NOMO-1 treated with dmso at 0.1 percent for 144 hours (cell line): ENCODE data around the gene ADAMTS2.

Source experiments
- DNase-seq: peaks from one replicate; lab custom pipeline; 2025; ENCODE audit not compliant: unreplicated experiment; lab: John Stamatoyannopoulos, UW

ADAMTS2 gene

DNA sequence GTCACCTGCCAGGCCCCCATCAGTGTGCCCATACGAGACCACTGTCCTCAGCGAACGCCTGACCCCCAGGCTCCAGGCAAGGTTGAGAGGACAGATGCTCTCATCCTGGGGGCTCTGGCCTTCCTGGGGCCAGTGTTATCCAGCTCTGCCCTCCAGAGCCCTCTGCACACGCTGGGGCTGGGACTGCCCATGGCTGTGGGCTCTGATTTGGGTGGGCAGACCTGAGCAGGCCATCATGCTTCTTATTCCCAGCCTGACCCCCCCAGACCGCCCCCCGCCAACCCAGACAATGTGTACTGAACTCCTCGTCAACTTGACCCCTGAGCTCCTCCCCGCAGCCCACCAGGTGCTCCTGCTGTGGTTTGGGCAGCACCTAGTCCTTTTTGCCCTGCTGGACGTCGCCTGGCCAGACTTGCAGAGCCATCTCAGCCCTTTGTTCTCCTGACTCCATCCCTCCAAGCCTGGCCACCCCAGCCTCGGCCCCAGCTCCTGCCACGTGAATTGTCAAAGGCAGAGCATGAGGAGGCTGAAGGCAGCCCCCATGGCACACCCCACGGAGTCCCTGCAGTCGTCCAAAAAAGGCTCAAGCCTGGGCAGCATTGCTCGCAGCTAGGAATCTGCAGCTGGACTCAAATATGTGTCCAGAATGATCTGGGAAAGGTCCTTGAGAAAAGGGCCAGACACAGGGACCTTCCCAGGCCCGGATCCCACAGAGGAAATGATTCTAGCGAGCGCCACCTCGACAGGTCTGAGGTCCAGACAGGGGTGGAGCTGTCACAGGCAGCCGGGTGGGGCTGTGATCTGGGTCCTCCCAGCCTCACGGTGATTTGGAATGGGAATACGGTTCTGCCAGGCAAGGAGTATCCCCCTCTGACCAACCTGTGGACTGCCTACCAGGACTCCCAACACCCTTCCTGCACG is 87.0 kb downstream of the ADAMTS2 start:
- no peak for DNase-seq

DNA sequence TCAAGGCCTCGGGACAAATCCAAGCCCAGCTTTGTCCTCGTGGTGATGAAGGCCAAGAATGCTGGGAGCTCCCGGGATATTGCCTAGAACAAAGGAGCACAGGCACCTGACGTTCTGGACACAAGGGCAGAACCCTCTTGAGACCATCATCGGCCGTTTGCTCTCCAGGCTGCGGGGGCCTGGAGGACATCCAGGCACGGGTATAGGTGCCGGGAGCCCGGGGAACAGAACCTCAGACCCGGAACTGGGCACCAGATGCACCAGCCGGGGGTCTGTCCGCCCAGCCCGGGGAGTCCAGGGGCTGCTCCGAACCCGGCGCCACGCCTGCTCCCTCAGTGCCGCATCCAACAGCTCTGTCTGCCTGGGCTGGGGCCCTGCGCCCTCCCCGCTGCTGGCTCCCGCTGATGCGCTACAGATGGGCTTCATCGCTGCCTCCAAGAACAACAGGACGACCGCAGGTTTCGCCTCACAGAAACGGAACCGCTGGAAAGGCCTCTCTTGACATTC is 88.0 kb downstream of the ADAMTS2 start:
- no peak for DNase-seq

DNA sequence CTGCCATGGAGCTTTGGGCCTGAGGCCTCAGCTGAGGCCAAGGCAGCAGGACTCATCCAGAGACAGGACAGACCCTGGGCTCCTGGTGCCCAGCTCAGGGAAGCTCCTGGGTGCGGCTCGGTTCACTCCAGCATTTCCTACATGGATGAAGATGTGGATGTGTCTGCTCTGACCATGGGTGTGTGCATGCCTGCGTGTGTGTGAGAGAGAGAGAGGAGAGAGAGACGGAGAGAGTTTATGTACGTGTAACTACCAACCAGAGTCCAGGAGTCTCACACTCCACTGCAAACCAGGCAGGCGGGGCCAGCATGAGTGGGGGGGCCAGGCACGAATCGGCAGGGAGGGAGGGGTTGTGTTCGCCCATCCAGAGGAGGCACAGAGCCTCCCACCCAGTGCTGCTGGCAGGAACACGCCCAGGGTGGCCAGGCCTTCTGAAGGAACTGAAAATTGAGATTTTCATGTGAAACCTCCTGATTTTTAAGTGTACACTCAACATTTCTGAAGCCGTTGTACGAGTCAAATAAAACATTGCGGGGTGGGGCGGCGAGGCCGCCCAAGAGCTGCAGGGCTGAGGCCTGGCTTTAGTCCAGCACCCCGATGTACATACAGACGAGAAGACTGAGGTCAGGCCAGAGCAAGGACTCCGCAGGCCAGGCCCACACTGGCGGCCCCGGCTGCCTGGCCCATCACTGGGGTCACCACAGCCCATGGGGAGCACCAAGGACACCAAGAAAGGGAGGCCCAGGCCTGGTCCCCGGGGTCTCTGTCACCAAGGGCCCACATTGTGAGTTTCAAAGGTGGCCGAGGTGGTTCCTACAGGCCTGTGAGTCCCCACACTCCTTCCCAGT is 88.7 kb downstream of the ADAMTS2 start:
- DNase-seq = no peak

DNA sequence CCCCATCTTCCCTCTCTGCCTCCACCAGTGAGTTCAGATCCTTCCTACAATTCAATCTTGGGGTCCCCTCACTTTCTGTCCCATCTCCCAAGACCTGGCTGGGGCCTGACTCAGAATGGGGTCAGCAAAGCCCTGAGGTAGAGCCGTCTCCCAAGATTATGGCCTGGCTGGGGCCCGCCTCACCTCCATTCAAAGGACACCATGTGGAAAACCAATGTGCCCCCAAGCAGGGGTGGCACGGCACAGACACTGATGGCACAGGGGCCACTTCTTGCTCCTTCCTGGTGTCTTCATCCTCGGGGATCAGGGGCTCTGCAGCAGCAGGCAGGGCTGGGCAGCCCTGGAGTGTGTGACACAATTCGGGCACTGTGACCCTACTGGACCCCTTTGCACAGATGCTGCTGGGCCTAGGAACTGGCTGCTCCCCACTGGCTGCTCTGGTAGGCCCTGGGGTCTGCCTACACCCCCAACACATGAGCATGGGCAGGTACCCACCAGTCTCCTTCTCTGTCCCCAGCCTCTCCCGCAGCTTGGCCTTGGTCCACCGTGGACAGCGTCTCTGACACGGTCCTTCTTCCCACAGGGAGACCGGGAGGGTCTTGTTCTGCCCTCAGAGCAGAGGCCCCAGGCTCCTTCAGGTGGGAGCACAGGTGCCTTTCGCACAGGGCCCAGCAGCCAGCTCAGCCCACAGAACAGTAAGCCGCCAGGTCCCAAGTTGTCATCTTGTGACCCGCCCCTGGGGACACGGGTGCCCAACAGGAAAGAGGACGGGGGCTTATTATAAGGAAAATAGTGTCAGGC is 89.5 kb downstream of the ADAMTS2 start:
- no peak for DNase-seq

DNA sequence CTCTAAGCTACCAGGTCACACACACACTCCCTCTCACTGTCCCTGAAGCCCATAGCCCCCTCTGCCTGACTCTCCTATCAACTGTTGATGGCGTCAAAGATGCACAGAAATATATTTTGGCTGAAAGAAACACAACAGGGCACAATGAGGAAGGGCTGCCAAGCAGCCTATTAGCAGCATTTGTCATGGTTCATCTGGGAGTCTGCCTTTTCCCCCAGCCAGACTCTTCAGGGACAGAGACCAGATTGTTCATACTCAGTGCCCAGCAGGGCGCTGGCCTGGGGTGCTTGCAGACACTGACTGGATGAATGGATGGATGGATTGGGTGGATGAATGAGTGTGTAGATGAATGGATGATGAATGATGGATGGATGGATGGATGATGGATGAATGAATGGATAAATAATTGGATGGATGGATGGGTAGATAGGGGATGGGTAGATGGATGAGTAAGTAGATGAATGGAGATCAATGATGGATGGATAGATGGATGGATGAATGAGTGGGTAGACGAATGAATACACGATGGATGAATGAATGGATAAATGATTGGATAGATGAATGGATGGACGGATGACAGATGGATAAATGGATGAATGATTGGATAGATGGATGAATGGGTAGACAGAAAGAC is 90.5 kb downstream of the ADAMTS2 start:
- no peak for DNase-seq

DNA sequence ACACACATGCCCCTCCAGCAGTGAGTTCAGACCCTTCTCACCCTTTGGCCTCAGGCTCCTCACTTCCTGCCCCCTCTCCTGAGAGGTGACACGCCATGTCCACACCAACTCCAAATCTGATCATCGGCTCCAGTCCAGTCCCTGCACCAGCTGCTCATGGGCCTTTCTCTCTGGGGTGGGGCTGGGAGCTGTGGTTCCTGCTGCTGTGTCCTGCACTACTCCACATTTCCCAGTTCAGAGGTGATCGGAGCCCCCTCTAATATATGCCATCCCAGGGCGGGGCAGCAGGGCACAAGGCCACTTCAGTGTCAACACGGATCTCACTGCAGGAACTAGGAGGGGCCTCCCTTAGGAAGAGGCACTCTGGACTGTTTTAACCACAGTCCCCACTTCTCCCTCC is 91.5 kb downstream of the ADAMTS2 start:
- no peak for DNase-seq

DNA sequence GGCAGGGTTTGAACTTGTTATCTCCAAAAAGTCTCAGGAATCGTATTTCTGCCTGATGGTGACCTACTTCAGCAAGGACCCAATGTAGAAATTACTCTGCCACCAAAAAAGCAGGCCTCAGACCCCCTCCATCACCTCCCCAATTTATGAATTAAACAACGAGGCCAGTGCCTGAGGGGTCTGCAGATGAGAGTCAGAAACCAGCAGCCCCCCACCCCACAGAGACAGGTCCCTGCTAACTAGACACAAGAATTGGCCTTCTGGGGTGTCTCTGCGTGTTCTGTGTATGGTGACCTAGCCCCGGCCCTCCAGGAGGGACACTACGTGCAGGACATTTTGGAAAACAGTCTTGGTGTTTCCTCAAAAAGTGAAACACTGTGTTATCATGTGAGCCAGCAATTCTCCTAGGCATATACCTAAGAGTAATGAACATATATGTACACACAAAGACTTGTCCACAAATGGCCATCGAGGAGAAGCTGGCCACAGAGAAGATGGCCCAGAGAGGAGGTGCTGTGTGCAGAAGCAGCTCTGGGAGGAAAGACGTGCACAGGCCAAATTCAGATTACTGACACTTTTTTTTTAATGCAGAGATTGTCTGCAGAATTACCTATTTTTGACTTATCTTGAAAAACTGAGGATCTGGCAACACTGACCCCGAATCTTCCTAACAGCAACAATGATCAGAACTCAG is 93.8 kb downstream of the ADAMTS2 start:
- no peak for DNase-seq

DNA sequence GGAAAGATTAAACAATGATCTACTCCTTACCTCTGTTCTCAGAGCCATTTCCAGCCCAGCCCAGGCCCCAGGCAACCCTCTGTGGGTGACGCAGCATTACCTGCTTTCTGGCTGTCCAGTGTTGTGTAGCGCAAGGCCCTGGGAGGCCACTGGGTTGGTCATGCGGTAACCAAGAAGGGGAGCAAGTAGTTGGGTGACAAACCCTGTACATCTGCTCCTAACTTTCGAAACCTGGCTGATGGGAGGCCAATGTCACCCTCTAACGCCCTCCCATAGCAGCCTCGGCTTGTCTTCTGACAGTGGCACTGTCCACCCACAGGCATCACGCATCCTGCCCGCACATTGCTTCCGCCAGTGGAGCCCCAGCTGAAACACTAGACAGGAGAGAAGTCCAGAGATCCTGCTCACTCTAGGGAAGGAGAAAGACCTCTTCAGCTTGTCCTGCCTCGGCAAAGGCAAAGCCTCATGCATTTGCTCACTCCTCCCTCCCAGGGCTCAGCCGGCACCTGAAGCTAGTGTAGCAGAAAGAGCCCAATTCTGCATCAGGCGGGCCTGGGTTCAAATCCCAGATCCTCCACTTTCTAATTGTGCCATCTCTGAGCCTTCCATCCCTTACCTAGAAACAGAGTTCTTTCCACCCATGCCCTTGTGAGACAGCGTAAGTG is 94.6 kb downstream of the ADAMTS2 start:
- DNase-seq = no peak

DNA sequence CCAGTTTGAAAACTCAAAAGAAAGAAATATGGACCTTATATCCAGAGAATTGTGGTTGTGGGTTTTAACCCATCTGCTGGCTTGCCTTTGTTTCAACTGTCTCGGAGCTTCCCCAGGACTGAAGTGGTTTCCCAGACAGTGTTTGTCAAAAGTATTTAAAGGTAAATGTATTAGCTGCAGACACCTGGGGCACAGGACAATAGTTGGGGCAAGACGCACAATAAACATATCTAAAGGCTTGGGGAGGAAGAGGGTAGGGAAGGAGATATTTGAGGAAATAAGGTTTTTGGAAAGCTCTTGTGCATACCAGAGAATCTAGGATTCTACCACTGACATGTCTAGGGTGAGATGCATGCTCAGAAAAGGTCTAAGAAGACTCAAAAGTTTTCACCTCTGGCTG is 99.0 kb downstream of the ADAMTS2 start:
- DNase-seq = no peak

DNA sequence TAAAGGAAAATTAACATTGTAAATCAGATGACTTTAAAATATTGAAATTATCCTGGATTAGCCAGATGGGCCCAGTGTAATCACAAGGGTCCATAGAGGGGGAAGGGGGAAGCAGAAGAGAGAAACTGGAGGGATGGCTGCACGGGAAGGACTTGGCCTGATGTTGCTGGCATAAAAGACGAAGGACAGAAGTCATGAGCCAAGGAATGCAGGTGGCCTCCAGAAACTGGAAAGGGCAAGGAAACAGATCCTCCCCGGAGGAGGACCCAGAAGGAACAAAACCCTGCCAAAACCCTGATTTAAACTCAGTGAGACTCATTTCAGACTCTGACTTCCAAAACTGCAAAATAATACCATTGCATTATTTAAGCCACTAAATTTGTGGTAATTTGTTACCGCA is 100.2 kb downstream of the ADAMTS2 start:
- no peak for DNase-seq

DNA sequence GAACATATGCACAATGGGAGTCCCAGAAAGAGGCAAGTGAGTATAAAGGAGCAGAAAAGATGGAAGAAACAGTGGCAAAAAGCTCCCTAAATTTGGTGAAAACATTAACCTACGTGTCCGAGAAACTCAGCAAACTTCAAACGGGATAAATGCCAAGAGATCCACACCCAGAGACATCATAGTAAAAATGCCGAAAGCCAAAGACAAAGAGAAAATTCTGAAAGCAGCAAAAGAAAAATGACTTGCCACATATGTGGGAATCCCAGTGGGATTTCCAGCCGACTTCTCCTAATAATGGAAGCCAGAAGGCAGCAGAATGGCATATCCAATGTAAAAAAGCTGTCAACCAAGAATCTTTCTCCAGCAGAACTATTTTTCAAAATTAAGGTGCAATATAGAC is 101.2 kb downstream of the ADAMTS2 start:
- no peak for DNase-seq

DNA sequence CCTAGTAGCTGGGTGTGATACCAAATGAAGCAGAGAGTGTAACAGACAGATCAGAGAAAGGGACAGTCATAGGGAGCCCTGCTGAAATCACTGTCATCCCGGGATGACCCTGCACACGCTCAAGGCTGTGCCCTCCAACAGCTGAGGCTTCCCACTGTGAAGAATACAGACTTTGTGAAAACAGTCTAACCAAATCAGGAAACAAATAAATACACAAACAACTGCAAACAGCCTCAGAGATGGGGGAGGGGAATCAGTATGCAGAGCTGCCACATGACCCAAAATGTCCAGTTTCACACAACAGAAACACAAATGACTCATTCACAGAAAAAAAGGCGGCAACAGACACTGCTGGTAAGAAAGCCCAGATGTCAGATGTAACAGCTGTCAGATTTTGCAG is 101.9 kb downstream of the ADAMTS2 start:
- DNase-seq = no peak

DNA sequence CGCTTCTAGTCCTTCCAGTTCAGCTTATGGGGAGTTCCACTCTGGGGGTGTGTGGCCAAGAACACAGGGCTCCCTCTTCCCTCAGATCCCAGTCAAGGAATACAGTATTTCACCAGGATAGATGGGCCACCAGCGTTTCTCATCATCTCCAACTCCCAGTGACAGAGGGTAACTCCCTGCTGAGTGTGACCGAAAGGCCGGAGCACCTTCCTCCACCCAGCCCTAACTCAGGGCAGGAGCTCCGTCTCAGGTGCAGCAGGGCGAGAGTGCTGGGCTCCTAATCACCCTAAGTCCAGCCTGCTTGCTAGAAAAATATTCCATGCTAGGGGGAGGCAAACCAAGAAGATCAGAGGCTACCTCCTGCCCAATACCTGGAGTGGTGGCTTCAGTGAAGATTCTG is 102.6 kb downstream of the ADAMTS2 start:
- no peak for DNase-seq

DNA sequence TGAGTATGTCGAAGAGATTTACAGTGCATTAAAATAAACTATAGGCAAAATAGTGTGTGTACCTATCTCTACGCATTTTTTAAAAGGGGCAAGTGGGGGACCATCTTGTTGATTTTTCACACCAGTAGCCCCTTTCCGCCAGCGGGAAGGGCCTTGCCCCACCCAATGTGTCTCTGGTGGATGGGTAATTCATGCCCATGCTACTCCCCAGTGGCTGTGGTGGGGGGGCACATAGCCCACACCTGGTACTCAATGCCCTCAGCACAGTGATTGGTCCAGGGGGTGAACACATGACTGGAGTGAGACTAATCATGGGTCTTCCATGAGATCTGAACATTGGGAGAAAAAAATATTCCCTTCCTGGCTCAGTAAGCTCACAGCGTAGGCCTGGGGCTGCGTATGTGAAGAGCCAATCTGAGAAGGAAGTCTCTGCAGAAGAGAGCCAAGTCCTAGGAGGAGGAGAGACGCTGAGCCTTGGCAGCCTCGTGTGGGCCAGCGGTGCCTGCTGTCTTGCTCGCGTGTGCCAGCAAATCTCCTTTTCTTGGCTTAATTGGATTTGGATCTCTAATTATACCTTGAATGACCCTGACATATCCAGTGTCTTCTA is 103.4 kb downstream of the ADAMTS2 start:
- no peak for DNase-seq

DNA sequence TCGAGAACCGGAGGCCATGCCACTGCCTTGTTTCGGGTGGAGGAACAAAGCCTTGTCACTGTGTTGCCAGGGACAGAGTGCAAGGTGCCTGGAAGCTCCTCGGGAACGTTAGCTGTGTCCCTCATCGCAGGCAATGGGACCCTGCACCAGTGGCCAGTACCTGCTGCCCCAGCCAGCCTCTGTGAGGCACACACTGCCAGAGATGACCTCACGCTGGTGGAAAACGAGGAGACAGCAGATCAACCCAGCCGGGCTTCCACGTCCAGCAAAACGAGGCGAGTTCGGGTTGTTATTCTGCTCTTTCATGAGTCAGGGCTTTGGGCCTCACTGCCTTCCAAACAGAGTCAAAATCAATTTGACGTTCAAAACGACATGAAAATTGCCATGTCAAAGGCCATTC is 104.1 kb downstream of the ADAMTS2 start:
- no peak for DNase-seq

DNA sequence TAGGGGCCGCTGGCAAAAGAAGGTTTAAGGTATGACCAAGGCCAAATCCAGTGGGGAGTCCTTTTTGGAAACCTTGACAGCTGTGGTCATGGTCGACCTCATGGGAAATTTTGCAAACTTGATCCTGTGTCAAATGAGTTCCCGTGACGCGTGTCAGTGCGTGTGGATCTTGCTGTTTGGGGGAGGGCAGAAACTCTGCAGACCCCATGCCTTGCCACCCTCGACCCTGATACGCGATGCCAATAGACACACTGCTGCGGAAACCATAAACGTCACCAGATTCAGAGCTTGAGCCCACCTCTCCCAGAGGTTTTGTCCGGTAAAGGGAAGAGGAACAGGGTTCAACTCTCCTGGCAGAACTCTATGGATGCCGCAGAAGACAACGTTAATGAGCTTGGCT is 104.7 kb downstream of the ADAMTS2 start:
- no peak for DNase-seq

DNA sequence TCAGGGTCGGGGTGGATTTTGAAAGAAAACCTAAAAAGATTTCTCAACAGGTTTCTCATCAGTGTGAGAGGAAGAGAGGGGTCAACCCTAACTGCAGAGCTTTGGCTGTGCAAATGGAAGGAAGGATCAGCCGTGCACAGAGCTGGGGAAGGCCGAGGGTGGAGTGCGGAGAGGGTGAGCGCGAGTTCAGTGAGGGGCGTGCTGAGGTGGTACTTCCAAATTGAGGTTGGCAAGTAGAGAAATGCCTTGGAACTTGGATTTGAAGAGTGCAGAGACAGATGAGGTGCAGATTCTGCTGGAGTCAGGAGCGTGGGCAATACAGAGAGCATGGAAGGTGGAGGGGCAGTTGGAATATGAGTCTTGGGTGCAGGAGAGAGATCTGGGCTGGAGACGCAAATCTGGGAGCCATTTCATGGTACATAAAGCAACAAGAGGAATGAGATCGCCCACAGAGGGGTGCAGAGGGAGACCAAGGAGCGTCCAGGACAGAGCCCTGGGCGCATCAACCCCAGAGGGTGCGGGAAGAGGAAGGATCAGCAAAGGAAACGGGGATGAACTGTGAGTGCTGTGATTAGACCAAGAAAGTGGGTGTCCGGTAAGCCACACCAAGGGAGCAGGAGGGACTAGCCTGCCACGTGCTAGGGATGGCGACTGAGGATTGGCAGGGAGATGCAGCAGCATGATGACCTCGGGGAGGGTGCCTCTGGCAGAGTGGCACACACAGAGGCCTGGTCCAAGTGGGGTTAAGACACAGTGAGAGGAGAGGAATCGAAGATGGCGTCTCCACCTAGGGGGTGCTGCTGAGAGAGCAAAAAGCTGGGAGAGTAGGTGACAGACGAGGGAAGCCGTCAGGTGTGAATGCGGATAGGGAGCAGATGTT is 105.8 kb downstream of the ADAMTS2 start:
- no peak for DNase-seq

DNA sequence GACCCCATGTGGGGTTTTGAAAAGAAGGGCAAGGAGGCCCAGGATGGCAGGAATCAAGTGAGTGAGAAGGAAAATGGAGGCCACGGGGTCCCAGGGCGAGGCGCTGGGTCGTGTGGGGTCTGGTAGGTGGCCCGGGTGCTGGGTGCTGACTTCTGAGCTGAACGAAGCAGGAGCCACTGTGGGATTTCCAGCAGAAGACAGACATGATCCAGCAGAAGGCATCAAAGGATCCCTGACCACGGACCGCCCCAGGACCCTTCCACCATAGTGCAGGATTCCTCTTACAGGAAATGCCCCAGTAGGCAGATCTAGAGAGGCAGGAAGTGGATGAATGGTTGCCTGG is 106.7 kb downstream of the ADAMTS2 start:
- DNase-seq = no peak
